Measurements from ENCODE around the gene WNK3.

The WNK3 gene

DNA sequence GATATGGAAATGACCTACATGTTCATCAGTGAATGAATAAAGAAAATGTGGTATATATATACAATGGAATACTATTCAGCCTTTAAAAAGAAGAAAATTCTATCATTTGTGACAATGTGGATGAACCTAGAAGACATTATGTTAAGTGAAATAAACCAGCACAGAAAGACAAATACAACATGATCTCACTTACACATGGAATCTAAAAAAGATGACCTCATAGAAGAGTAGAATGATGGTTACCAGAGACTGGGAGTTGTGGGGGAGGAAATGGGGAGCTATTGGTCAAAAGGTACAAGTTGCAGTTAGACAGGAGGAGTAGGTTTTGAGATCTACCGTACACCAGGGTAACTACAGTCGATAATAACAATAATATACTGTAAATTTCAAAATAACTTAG is 51.5 kb downstream of the WNK3 start:
- Histone ChIP-seq H3K4me1 (ENCODE audit: control insufficient read depth, insufficient read depth, low read length) (no peaks in the 10 kb centered on the region), H3K9me3 (ENCODE audit: control insufficient read depth, low read length) (no peaks in the 10 kb centered on the region), H3K4me3 (ENCODE audit: low read length) (no peak overlapping the region), H3K36me3 (ENCODE audit: control insufficient read depth, insufficient read depth, low read length, severe bottlenecking) (no peaks in the 10 kb centered on the region), H3K9ac (ENCODE audit: low read length) (no peak overlapping the region), H3K27me3 (replicated peaks; ENCODE audit: control insufficient read depth, insufficient read depth, low read length) (peaks cover 3% of the 10 kb centered on the region)
- DNase-seq (ENCODE audit: low read depth): no peak

GRCh38 chrX:54301516-54301915 is 56.3 kb downstream of the WNK3 start:
- H3K27me3 ChIP-seq (replicated peaks; ENCODE audit: control insufficient read depth, insufficient read depth, low read length): peaks cover 4% of the 10 kb centered on the region
- no peak overlapping the region for H3K9ac ChIP-seq (ENCODE audit: low read length)
- DNase-seq (ENCODE audit: low read depth): no peak
- no peak overlapping the region for H3K4me3 ChIP-seq (ENCODE audit: low read length)
- H3K9me3 ChIP-seq (ENCODE audit: control insufficient read depth, low read length): no peaks in the 10 kb centered on the region
- no peaks in the 10 kb centered on the region for H3K4me1 ChIP-seq (ENCODE audit: control insufficient read depth, insufficient read depth, low read length)
- no peaks in the 10 kb centered on the region for H3K36me3 ChIP-seq (ENCODE audit: control insufficient read depth, insufficient read depth, low read length, severe bottlenecking)

GRCh38 chrX:54294306-54294705 is 63.5 kb downstream of the WNK3 start:
- H3K9ac ChIP-seq (ENCODE audit: low read length): no peak overlapping the region
- no peak overlapping the region for H3K4me3 ChIP-seq (ENCODE audit: low read length)
- H3K27me3 ChIP-seq (replicated peaks; ENCODE audit: control insufficient read depth, insufficient read depth, low read length): peaks cover 5% of the 10 kb centered on the region
- no peaks in the 10 kb centered on the region for H3K9me3 ChIP-seq (ENCODE audit: control insufficient read depth, low read length)
- DNase-seq (ENCODE audit: low read depth): no peak
- H3K4me1 ChIP-seq (ENCODE audit: control insufficient read depth, insufficient read depth, low read length): no peaks in the 10 kb centered on the region
- H3K36me3 ChIP-seq (ENCODE audit: control insufficient read depth, insufficient read depth, low read length, severe bottlenecking): no peaks in the 10 kb centered on the region

- no peak for DNase-seq (ENCODE audit: low read depth)
- no peaks in the 10 kb centered on the region for H3K9me3 ChIP-seq (ENCODE audit: control insufficient read depth, low read length)
- H3K36me3 ChIP-seq (ENCODE audit: control insufficient read depth, insufficient read depth, low read length, severe bottlenecking): no peaks in the 10 kb centered on the region
- no peak overlapping the region for H3K4me3 ChIP-seq (ENCODE audit: low read length)
- no peak overlapping the region for H3K9ac ChIP-seq (ENCODE audit: low read length)
- H3K27me3 ChIP-seq (replicated peaks; ENCODE audit: control insufficient read depth, insufficient read depth, low read length): peaks cover 10% of the 10 kb centered on the region
- H3K4me1 ChIP-seq (ENCODE audit: control insufficient read depth, insufficient read depth, low read length): no peaks in the 10 kb centered on the region
These were observed 65.1 kb downstream of the WNK3 start for GRCh38 chrX:54292755-54293154.

DNA sequence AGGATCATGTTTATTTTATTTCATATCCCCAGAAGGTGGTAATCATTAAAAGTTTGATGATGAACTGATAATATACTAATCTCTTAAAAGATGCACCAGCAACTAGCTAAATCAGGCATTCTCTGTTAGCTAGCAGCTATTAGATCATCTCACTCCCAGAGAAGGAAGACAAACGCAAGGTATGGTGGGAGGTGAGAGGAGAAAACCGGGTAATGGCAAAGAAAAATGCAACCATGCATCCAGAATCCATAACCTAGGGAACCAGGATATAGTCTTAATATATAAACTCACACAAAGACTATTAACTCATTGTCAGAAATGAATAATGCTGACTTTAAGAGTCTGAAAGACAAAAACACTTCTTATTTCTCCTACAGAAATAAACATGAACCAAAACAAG is 66.1 kb downstream of the WNK3 start:
- Histone ChIP-seq H3K4me1 (ENCODE audit: control insufficient read depth, insufficient read depth, low read length) (no peaks in the 10 kb centered on the region), H3K36me3 (ENCODE audit: control insufficient read depth, insufficient read depth, low read length, severe bottlenecking) (no peaks in the 10 kb centered on the region), H3K4me3 (ENCODE audit: low read length) (no peak overlapping the region), H3K27me3 (replicated peaks; ENCODE audit: control insufficient read depth, insufficient read depth, low read length) (peaks cover 10% of the 10 kb centered on the region), H3K9me3 (ENCODE audit: control insufficient read depth, low read length) (no peaks in the 10 kb centered on the region), H3K9ac (ENCODE audit: low read length) (no peak overlapping the region)
- no peak for DNase-seq (ENCODE audit: low read depth)

GRCh38 chrX:54288968-54289367 is 68.9 kb downstream of the WNK3 start:
- Histone ChIP-seq H3K4me3 (ENCODE audit: low read length) (no peak overlapping the region), H3K9me3 (ENCODE audit: control insufficient read depth, low read length) (no peaks in the 10 kb centered on the region), H3K4me1 (ENCODE audit: control insufficient read depth, insufficient read depth, low read length) (no peaks in the 10 kb centered on the region), H3K9ac (ENCODE audit: low read length) (no peak overlapping the region), H3K27me3 (replicated peaks; ENCODE audit: control insufficient read depth, insufficient read depth, low read length) (peaks cover 10% of the 10 kb centered on the region), H3K36me3 (ENCODE audit: control insufficient read depth, insufficient read depth, low read length, severe bottlenecking) (no peaks in the 10 kb centered on the region)
- DNase-seq (ENCODE audit: low read depth): no peak

- Histone ChIP-seq H3K4me3 (ENCODE audit: low read length) (no peak overlapping the region), H3K27me3 (replicated peaks; ENCODE audit: control insufficient read depth, insufficient read depth, low read length) (peaks cover 10% of the 10 kb centered on the region), H3K36me3 (ENCODE audit: control insufficient read depth, insufficient read depth, low read length, severe bottlenecking) (no peaks in the 10 kb centered on the region), H3K4me1 (ENCODE audit: control insufficient read depth, insufficient read depth, low read length) (no peaks in the 10 kb centered on the region), H3K9me3 (ENCODE audit: control insufficient read depth, low read length) (no peaks in the 10 kb centered on the region), H3K9ac (ENCODE audit: low read length) (no peak overlapping the region)
- DNase-seq (ENCODE audit: low read depth): peak; percentile 11
These were observed 69.6 kb downstream of the WNK3 start for GRCh38 chrX:54288277-54288676.

DNA sequence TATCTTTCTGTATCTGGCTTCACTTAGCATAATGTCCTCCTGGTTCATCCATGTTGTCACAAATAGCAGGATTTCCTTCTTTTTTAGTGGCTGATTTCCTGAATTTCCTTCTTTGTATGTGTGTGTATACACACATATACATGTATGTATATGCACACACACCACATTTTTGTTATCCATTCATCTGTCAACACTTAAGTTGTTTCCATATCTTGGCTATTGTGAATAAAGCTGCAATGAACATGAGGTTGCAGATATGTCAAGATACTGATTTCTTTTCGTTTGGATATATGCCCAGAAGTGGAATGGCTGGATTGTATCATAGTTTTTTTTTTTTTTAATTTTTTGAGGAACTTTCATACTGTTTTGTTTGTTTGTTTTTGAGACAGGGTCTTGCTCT is 76.2 kb downstream of the WNK3 start:
- no peak for DNase-seq (ENCODE audit: low read depth)
- no peak overlapping the region for H3K4me3 ChIP-seq (ENCODE audit: low read length)
- H3K4me1 ChIP-seq (ENCODE audit: control insufficient read depth, insufficient read depth, low read length): no peaks in the 10 kb centered on the region
- no peaks in the 10 kb centered on the region for H3K27me3 ChIP-seq (replicated peaks; ENCODE audit: control insufficient read depth, insufficient read depth, low read length)
- H3K36me3 ChIP-seq (ENCODE audit: control insufficient read depth, insufficient read depth, low read length, severe bottlenecking): no peaks in the 10 kb centered on the region
- no peak overlapping the region for H3K9ac ChIP-seq (ENCODE audit: low read length)
- H3K9me3 ChIP-seq (ENCODE audit: control insufficient read depth, low read length): peaks cover 4% of the 10 kb centered on the region

- Histone ChIP-seq H3K4me3 (ENCODE audit: low read length) (no peak overlapping the region), H3K4me1 (ENCODE audit: control insufficient read depth, insufficient read depth, low read length) (no peaks in the 10 kb centered on the region), H3K27me3 (replicated peaks; ENCODE audit: control insufficient read depth, insufficient read depth, low read length) (no peaks in the 10 kb centered on the region), H3K9me3 (ENCODE audit: control insufficient read depth, low read length) (peaks cover 4% of the 10 kb centered on the region), H3K36me3 (ENCODE audit: control insufficient read depth, insufficient read depth, low read length, severe bottlenecking) (no peaks in the 10 kb centered on the region), H3K9ac (ENCODE audit: low read length) (no peak overlapping the region)
- no peak for DNase-seq (ENCODE audit: low read depth)
These were observed 77.4 kb downstream of the WNK3 start for GRCh38 chrX:54280466-54280865.

DNA sequence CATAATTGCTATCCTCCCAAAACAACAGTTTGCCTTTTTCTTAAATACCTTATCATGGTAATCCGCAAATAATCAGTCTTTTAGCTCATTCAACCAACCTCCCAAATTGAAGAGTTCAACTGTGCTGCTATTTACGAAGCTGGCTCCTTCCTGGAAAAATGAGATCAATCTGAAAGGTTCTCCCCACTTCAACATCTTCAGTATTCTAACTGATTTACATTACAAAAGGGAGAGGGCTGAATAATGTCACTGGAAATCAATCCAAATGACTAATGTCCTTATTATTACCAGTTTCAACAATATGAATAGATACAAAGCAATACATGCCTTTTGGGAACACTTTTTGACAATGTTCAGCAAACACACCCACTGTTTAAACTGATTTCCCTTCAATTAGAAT is 86.2 kb downstream of the WNK3 start:
- DNase-seq (ENCODE audit: low read depth): no peak
- Histone ChIP-seq H3K9me3 (ENCODE audit: control insufficient read depth, low read length) (no peaks in the 10 kb centered on the region), H3K4me3 (ENCODE audit: low read length) (no peak overlapping the region), H3K27me3 (replicated peaks; ENCODE audit: control insufficient read depth, insufficient read depth, low read length) (no peaks in the 10 kb centered on the region), H3K4me1 (ENCODE audit: control insufficient read depth, insufficient read depth, low read length) (no peaks in the 10 kb centered on the region), H3K9ac (ENCODE audit: low read length) (no peak overlapping the region), H3K36me3 (ENCODE audit: control insufficient read depth, insufficient read depth, low read length, severe bottlenecking) (no peaks in the 10 kb centered on the region)

GRCh38 chrX:54248309-54248708 is 109.5 kb downstream of the WNK3 start:
- no peaks in the 10 kb centered on the region for H3K9me3 ChIP-seq (ENCODE audit: control insufficient read depth, low read length)
- no peak overlapping the region for H3K9ac ChIP-seq (ENCODE audit: low read length)
- DNase-seq (ENCODE audit: low read depth): peak; percentile 44
- peaks cover 18% of the 10 kb centered on the region for H3K4me1 ChIP-seq (ENCODE audit: control insufficient read depth, insufficient read depth, low read length)
- H3K4me3 ChIP-seq (ENCODE audit: low read length): no peak overlapping the region
- no peaks in the 10 kb centered on the region for H3K36me3 ChIP-seq (ENCODE audit: control insufficient read depth, insufficient read depth, low read length, severe bottlenecking)
- H3K27me3 ChIP-seq (replicated peaks; ENCODE audit: control insufficient read depth, insufficient read depth, low read length): no peaks in the 10 kb centered on the region

DNA sequence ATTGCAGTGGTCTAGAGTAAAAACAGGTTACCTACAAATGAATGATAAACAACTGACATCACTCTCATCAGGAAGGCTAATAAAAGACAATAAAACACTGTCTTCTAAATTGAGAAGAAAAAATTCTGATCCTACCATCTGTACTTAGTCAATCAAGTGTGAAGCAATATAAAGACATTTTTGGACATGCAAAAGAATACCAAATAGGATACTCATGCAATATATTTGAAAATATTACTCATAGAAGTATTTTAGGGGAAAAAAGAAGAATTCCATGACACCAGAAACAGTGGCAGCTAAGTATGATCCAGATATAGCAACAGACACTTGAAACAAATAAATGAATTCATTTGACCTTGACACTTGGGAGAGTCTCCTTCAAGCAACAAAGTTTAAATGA is 111.0 kb downstream of the WNK3 start:
- Histone ChIP-seq H3K4me3 (ENCODE audit: low read length) (no peak overlapping the region), H3K9me3 (ENCODE audit: control insufficient read depth, low read length) (no peaks in the 10 kb centered on the region), H3K9ac (ENCODE audit: low read length) (no peak overlapping the region), H3K4me1 (ENCODE audit: control insufficient read depth, insufficient read depth, low read length) (peaks cover 18% of the 10 kb centered on the region), H3K36me3 (ENCODE audit: control insufficient read depth, insufficient read depth, low read length, severe bottlenecking) (no peaks in the 10 kb centered on the region), H3K27me3 (replicated peaks; ENCODE audit: control insufficient read depth, insufficient read depth, low read length) (no peaks in the 10 kb centered on the region)
- peak; percentile 55 for DNase-seq (ENCODE audit: low read depth)

All from adipocyte (in vitro differentiated cells).